Heart right ventricle (tissue), 16 donors: ENCODE results near the gene TMBIM6. TPM values are rescaled to one million over a fixed set of nuclear protein-coding genes. Genes with fewer than 3 reads are reported as not detected.

Experiments used
- ATAC-seq, 8 donors: fragments of 200-7000 bp; cut with Tn5 transposase; one replicate each; pipeline ENCODE4 v1.9.1; 2020; ENCODE audit warnings: mild to moderate bottlenecking in 8 of 8, moderate library complexity in 8 of 8, moderate number of reproducible peaks in 1 of 8
- DNase-seq, 2 donors: peaks; one replicate each; pipeline ENCODE4 v3.0.0-alpha.2; 2020
- H3K27ac ChIP-seq, 10 donors: fragments of 200-600 bp; sonication (generic) in 2 of 10; one replicate each; pipeline versions ENCODE4 v1.5.0 to v1.8.0; 2020 to 2022; ENCODE audit warnings: mild to moderate bottlenecking in 3 of 10
- H3K27me3 ChIP-seq, 7 donors: fragments of 200-600 bp; one replicate each; pipeline ENCODE4 v1.8.0; 2021 to 2022; ENCODE audit warnings: mild to moderate bottlenecking in 2 of 7
- H3K36me3 ChIP-seq, 9 donors: fragments of 200-600 bp; sonication (generic) in 1 of 9; one replicate each; pipeline versions ENCODE4 v1.5.0 to v1.8.0; 2020 to 2022; ENCODE audit warnings: mild to moderate bottlenecking in 2 of 9
- H3K4me1 ChIP-seq, 9 donors: fragments of 200-600 bp; sonication (generic) in 1 of 9; one replicate each; pipeline versions ENCODE4 v1.5.0 to v1.8.0; 2020 to 2022; ENCODE audit warnings: mild to moderate bottlenecking in 4 of 9
- H3K4me3 ChIP-seq, 10 donors: fragments of 200-600 bp; sonication (generic) in 2 of 10; one replicate each; pipeline versions ENCODE4 v1.5.0 to v1.8.0; 2020 to 2022; ENCODE audit warnings: mild to moderate bottlenecking in 7 of 10, moderate library complexity in 2 of 10
- H3K9me3 ChIP-seq, 11 donors: fragments of 200-600 bp in 10 of 11; sonication (generic) in 2 of 11; one replicate each; pipeline versions ENCODE4 v1.5.0 to v1.8.0; 2013 to 2022; ENCODE audit warnings: mild to moderate bottlenecking in 2 of 11, control low read depth in 1 of 11, moderate library complexity in 1 of 11
- CTCF ChIP-seq, 9 donors: fragments of 200-600 bp; sonication (generic) in 2 of 9; IDR thresholded peaks; one replicate each; pipeline versions ENCODE4 v1.5.0 to v1.8.0; 2021 to 2022; ENCODE audit warnings: antibody characterized with exemption in 9 of 9, mild to moderate bottlenecking in 5 of 9, moderate library complexity in 1 of 9
- WGBS, 2 donors: extraction: QIAGEN DNeasy Blood & Tissue Kit; methylation state at CpG; one replicate each; pipeline ENCODE4 v1.1.7; 2013; ENCODE audit warnings: inconsistent platforms in 1 of 2; 5-methylcytosine and 5-hydroxymethylcytosine counted together
- intact Hi-C, 10 donors: fragments of 100-400 bp; cut with DNase I; formaldehyde crosslinking; loops; one replicate each; pipeline versions ENCODE4 v1.11.1 to v1.14.2; 2022
- polyA plus RNA-seq, 2 donors: library from polyadenylated mRNA; stranded (reverse); fragments of 200-250 nt; gene quantifications; one replicate each; pipeline ENCODE4 v1.2.3, GENCODE V29; 2013
- total RNA-seq, 10 donors: library from RNA; stranded (reverse); fragmentation: NEBNext Ultra II Directional in 3 of 10; extraction: Animal tissue kit (Norgen Biotek cat#: 25700) in 3 of 10; gene quantifications; one replicate each; pipeline versions ENCODE4 v1.2.1 to v1.2.4, GENCODE V29; 2021 to 2023
- donor health status: Arrhythmogenic right ventricular cardiomyopathy.
- donor health status: ischemic (EF 13 %, LVEDD 7.1; RV severe dilation, severe dysfunction).
- donor health status: healthy with polysubstance abuse.
- donor health status: DM: no; HTN: yes; CAD: no.
- donor health status: DM: no; HTN: no; CAD: no.
- donor health status: ischemic (EF 25% LVEDD 6.9; RV normal size, moderate dysfunction).
- donor health status: ischemic (EF 25% LVEDD 5.7; RV mildly dilated, moderate dysfunction).
- donor health status: healthy.
- donor health status: DM: yes; HTN: yes; CAD: no.
- donor health status: Ischemic cardiomyopathy.
- donor health status: ischemic (EF 35%, LVEDD 5.7; RV mildly dilated, moderate dysfunction).
- donor health status: nonischemic (EF 11% LVEDD 7.7; RV severe dilation, severe dysfunction).
- donor health status: DM: yes; HTN: yes; CAD: no.
- donor health status: PGD.
- donor health status: ischemic (EF 29% LVEDD 5.4; RV normal size, mild dysfunction).
- donor health status: nonischemic (EF 23%, LVEDD 6.1; RV moderate dilation, normal function).

TMBIM6 gene
- total and polyA plus RNA-seq, 12 donors, result 110 to 322 (median 202) TPM

DNA sequence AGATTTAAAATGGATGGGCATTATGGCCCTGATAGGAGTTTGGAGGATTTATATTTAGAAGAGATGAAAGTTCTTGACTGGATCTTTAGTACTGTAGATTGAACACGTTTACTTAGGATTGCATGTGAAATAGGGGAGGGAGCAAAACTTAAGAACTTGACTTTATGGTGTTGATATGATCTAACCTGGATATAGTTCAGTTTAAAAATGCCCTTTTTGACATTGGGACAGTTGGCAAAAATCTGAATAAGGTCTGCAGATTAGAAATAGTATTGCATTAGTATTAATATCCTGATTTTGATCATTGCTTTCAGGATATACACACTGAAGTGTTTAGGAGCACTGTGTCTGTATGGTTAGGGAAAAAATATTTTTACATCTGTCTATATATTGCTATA lies 9.6 kb downstream of the TMBIM6 start:
- H3K4me3 ChIP-seq, result no peak overlapping the region
- H3K36me3 ChIP-seq, result peaks cover 0 to 75% (median 30%) of the 10 kb centered on the region in 9 donors
- H3K27me3 ChIP-seq, result no peaks in the 10 kb centered on the region
- intact Hi-C loops, result loop anchor here in 1 of 10 donors (5.0 kb wide), 1 partner anchor 1604 kb away; no protein-coding TSS in a partner anchor
- 0 to 26% methylated on average over 1 of the region's 1 CpG for WGBS, 2 donors
- no peak for TF ChIP-seq CTCF (IDR thresholded peaks at IDR 0.05)
- DNase-seq, result no peak
- no peaks in the 10 kb centered on the region for H3K9me3 ChIP-seq
- H3K4me1 ChIP-seq, result peaks cover 0 to 91% (median 87%) of the 10 kb centered on the region in 9 donors
- no peak for ATAC-seq
- peak overlapping the region in 4 of 10 donors; percentile 10 to 47 (median 20) for H3K27ac ChIP-seq

DNA sequence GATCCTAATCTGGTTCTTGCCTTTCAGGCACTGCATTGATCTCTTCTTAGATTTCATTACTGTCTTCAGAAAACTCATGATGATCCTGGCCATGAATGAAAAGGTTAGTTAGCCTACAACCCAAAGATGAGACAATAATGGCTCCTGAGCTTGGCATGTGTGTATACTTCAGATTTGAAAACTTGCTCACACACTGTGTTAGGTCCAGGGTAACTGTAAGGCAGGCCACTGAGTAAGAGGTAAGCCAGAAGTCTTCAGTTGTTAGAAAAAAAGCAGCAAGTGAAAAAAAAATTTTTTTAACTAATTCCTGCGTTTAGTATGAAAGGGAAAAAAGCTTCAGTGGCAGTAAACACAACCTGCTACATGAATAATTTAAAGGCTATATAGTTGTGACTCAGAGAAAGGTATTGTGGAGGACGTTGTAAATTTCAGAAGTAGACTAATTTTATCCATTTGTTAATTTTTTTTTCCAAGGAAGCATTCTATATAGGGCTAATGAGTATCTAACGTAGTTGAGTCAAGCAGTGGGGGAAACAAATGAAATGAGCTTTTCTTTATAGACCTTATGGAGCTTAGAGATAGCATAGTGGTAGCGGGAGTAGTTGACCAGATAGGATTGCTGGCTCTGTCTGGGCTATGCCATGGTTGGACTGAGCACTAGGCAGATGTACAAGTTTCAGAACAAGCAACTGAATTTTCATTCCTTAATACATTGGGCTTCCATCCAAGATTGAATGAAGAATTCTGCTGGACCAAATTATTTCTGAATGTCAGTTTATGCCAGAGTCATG lies 20.5 kb downstream of the TMBIM6 start:
- H3K9me3 ChIP-seq, result no peaks in the 10 kb centered on the region
- peaks cover 3 to 40% (median 15%) of the 10 kb centered on the region in 9 donors for H3K4me1 ChIP-seq
- no peak for TF ChIP-seq CTCF (IDR thresholded peaks at IDR 0.05)
- intact Hi-C loops, result loop anchor here in 2 of 10 donors (2.0 to 5.0 kb wide), 2 partner anchors 21 to 80 kb away; partner anchors contain the start of genes BCDIN3D (in 1 of the 2) and TMBIM6 (in 1 of the 2)
- H3K4me3 ChIP-seq, result no peak overlapping the region
- DNase-seq (no peak), ATAC-seq (no peak)
- peaks cover 0 to 91% (median 75%) of the 10 kb centered on the region in 9 donors for H3K36me3 ChIP-seq
- H3K27me3 ChIP-seq, result no peaks in the 10 kb centered on the region
- H3K27ac ChIP-seq, result peak overlapping the region in 3 of 10 donors; percentile 2 to 72 (median 71)
- WGBS, 2 donors, result 88 to 89% methylated on average over 4 of the region's 4 CpGs

DNA sequence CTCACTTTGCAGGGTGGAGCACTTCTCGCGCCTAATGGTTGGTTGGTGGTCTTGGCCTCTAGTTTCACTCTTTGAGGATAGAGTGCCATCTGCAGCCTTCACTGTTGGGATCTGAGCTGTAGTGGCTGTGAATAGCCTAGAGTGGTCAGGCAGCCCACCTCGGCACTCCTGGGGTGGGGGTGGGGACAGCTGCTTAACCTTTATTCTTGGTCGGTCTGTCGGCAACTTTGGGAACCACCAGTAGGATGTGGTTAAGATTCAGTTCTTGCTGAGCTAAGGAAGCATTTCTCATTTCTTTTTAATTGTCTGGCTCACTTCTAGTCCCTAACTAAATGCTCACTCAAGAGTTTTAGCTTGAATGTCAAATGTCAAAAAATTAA lies 21.1 kb downstream of the TMBIM6 start:
- intact Hi-C loops, result loop anchor here in 2 of 10 donors (2.0 to 5.0 kb wide), 2 partner anchors 22 to 80 kb away; partner anchors contain the start of genes BCDIN3D (in 1 of the 2) and TMBIM6 (in 1 of the 2)
- WGBS, 2 donors, result 84% methylated on average over 5 of the region's 5 CpGs
- TF ChIP-seq CTCF (IDR thresholded peaks at IDR 0.05), result no peak

GRCh38 chr12:49763006-49763591 lies 21.7 kb downstream of the TMBIM6 start:
- peak; percentile 56 to 87 (median 80) for ATAC-seq
- intact Hi-C loops, result loop anchor here in 2 of 10 donors (2.0 to 5.0 kb wide), 2 partner anchors 22 to 79 kb away; partner anchors contain the start of genes BCDIN3D (in 1 of the 2) and TMBIM6 (in 1 of the 2)
- H3K27ac ChIP-seq, result peak overlapping the region in 9 of 10 donors; percentile 20 to 72 (median 46)

More for the DNA sequence above, 21.1 kb downstream of the TMBIM6 start:
- Histone ChIP-seq H3K27ac (peak overlapping the region in 3 of 10 donors; percentile 2 to 72 (median 71)), H3K27me3 (no peaks in the 10 kb centered on the region), H3K4me3 (no peak overlapping the region), H3K4me1 (peaks cover 3 to 34% (median 12%) of the 10 kb centered on the region in 9 donors), H3K9me3 (no peaks in the 10 kb centered on the region), H3K36me3 (peaks cover 0 to 85% (median 70%) of the 10 kb centered on the region in 9 donors)
- DNase-seq (no peak), ATAC-seq (no peak)

More at GRCh38 chr12:49763006-49763591, 21.7 kb downstream of the TMBIM6 start:
- WGBS, 2 donors, result 21 to 28% methylated on average over 8 of the region's 8 CpGs
- peak; percentile 79 for DNase-seq
- Histone ChIP-seq H3K36me3 (peaks cover 0 to 79% (median 64%) of the 10 kb centered on the region in 9 donors), H3K4me3 (no peak overlapping the region), H3K4me1 (peaks cover 0 to 28% (median 9%) of the 10 kb centered on the region in 9 donors), H3K9me3 (no peaks in the 10 kb centered on the region), H3K27me3 (no peaks in the 10 kb centered on the region)
- peak; percentile 52 to 83 (median 79) for TF ChIP-seq CTCF (IDR thresholded peaks at IDR 0.05)
